A549 (cell line): Measurements from ENCODE around the gene TOMM40L. TPM values are rescaled to one million over a fixed set of nuclear protein-coding genes. Genes with fewer than 3 reads are reported as not detected.

Source experiments
- ATAC-seq, 2 experiments: fragments of 200-7000 bp in 1 of 2; fragments of >200 bp in 1 of 2; cut with Nextera tagmentation in 1 of 2; cut with Tn5 transposase in 1 of 2; 3 replicates each; pipeline versions ENCODE4 v1.8.0 to v1.9.1; 2018 to 2020; ENCODE audit warnings: mild to moderate bottlenecking in 1 of 2, moderate library complexity in 1 of 2
- CTCF ChIA-PET: fragments of 300-600 bp; sonication (Branson Sonifier 250); formaldehyde crosslinking; extraction: SDS; loops from one replicate; lab custom pipeline; 2021; ENCODE audit warnings: antibody characterized with exemption, inconsistent platforms; lab: Yijun Ruan, JAX
- POLR2A ChIA-PET: fragments of 350-600 bp; formaldehyde crosslinking; extraction: SDS; loops from one replicate; lab custom pipeline; 2021; ENCODE audit warnings: antibody characterized with exemption, inconsistent platforms; lab: Yijun Ruan, JAX
- DNase-seq, 2 experiments: peaks; one replicate each; pipeline versions ENCODE4 v3.0.0 to v3.0.0-alpha.2; 2011 to 2016; ENCODE audit warnings: low read depth in 1 of 2, low spot score in 1 of 2
- FAIRE-seq: peaks from 2 replicates; lab custom pipeline; 2011; peaks lifted over from hg19 to GRCh38; lab: Jason Lieb, UNC
- H3K27ac ChIP-seq, 2 experiments: fragments of >200 bp; sonication (Bioruptor Twin); formaldehyde crosslinking; 3 replicates each; pipeline ENCODE4 v1.5.1; 2016 to 2017
- H3K4me1 ChIP-seq: fragments of >200 bp; sonication (Bioruptor Twin); formaldehyde crosslinking; 3 replicates; pipeline ENCODE4 v1.6.1; 2016
- H3K4me2 ChIP-seq: fragments of >200 bp; sonication (Bioruptor Twin); formaldehyde crosslinking; 3 replicates; pipeline ENCODE4 v1.6.1; 2016
- H3K4me3 ChIP-seq: fragments of >200 bp; sonication (Bioruptor Twin); formaldehyde crosslinking; 3 replicates; pipeline ENCODE4 v1.5.1; 2016
- H3K9me3 ChIP-seq: fragments of >200 bp; sonication (Bioruptor Twin); formaldehyde crosslinking; 3 replicates; pipeline ENCODE4 v1.6.1; 2016
- EP300 ChIP-seq, 2 experiments: fragments of >200 bp; sonication (Bioruptor Twin); formaldehyde crosslinking; IDR thresholded peaks; 2 replicates in 1 of 2; 3 replicates in 1 of 2; pipeline ENCODE4 v1.6.1; 2016 to 2017
- ESRRA ChIP-seq: fragments of 150-350 bp; IDR thresholded peaks from 2 replicates; pipeline ENCODE4 v1.6.1; 2014; ENCODE audit warnings: mild to moderate bottlenecking, low read length, borderline replicate concordance
- FOSB ChIP-seq: fragments of 250-450 bp; sonication (Bioruptor Pico); IDR thresholded peaks from 2 replicates; pipeline ENCODE4 v1.5.0; 2020; ENCODE audit warnings: mild to moderate bottlenecking, moderate library complexity
- HDAC2 ChIP-seq: fragments of 200-600 bp; sonication (generic); IDR thresholded peaks from 2 replicates; pipeline ENCODE4 v1.6.1; 2016
- HMGXB4 ChIP-seq: fragments of 250-450 bp; sonication (Bioruptor Pico); IDR thresholded peaks from 2 replicates; pipeline ENCODE4 v1.5.0; 2021; ENCODE audit warnings: mild to moderate bottlenecking, moderate library complexity, borderline replicate concordance
- KDM1A ChIP-seq: fragments of 200-600 bp; sonication (generic); IDR thresholded peaks from 2 replicates; pipeline ENCODE4 v1.6.1; 2016; ENCODE audit warnings: low read depth, mild to moderate bottlenecking
- NR3C1 ChIP-seq: fragments of >200 bp; sonication (Bioruptor Twin); formaldehyde crosslinking; IDR thresholded peaks from 3 replicates; pipeline ENCODE4 v1.6.1; 2017
- PBX3 ChIP-seq: IDR thresholded peaks from 2 replicates; pipeline ENCODE4 v1.6.1; 2012
- PHF8 ChIP-seq: fragments of 200-600 bp; sonication (generic); IDR thresholded peaks from 2 replicates; pipeline ENCODE4 v1.6.1; 2016; ENCODE audit warnings: low read depth, mild to moderate bottlenecking, antibody characterized with exemption, moderate library complexity, borderline replicate concordance
- REST ChIP-seq: fragments of 200-600 bp; sonication (generic); IDR thresholded peaks from 2 replicates; pipeline ENCODE4 v1.6.1; 2016; ENCODE audit warnings: antibody characterized with exemption, mild to moderate bottlenecking, moderate library complexity
- SMC3 ChIP-seq: fragments of >200 bp; sonication (Bioruptor Twin); formaldehyde crosslinking; IDR thresholded peaks from 3 replicates; pipeline ENCODE4 v1.6.1; 2018; ENCODE audit warnings: inconsistent platforms
- ZNF302 ChIP-seq: fragments of 250-450 bp; sonication (Bioruptor Pico); IDR thresholded peaks from 2 replicates; pipeline ENCODE4 v1.9.0; 2021; ENCODE audit warnings: inconsistent platforms, mild to moderate bottlenecking, moderate library complexity
- WGBS: methylation state at CpG from one replicate; pipeline ENCODE4 v1.1.6; 2017; ENCODE audit errors: missing lambda C conversion rate; 5-methylcytosine and 5-hydroxymethylcytosine counted together
- polyA plus RNA-seq, 4 experiments: library from polyadenylated mRNA; depleted of rRNA in 3 of 4; stranded (reverse); fragments of >200 nt; fragmentation: RNase III in 1 of 4; extraction: RNeasy Plus Mini Kit Qiagen cat#74134 plus additional on column Dnase treatment in 1 of 4; gene quantifications; 2 replicates in 3 of 4; 3 replicates in 1 of 4; pipeline ENCODE4 v1.2.3, GENCODE V29; 2011 to 2017
- TF ChIP-seq, protein P1 (sequence below): IDR thresholded peaks from 2 replicates; pipeline ENCODE4 v1.6.1; 2012; ENCODE audit warnings: low read depth, borderline replicate concordance
- TF ChIP-seq, protein P2 (sequence below): fragments of 250-450 bp; sonication (Bioruptor Pico); IDR thresholded peaks from 2 replicates; pipeline ENCODE4 v1.5.0; 2020; ENCODE audit warnings: low read depth, mild to moderate bottlenecking, moderate library complexity

TOMM40L gene
- polyA plus RNA-seq, 2 of the 4 experiments (the other 2 are of a cell fraction), result 6.3 to 10.2 TPM

DNA sequence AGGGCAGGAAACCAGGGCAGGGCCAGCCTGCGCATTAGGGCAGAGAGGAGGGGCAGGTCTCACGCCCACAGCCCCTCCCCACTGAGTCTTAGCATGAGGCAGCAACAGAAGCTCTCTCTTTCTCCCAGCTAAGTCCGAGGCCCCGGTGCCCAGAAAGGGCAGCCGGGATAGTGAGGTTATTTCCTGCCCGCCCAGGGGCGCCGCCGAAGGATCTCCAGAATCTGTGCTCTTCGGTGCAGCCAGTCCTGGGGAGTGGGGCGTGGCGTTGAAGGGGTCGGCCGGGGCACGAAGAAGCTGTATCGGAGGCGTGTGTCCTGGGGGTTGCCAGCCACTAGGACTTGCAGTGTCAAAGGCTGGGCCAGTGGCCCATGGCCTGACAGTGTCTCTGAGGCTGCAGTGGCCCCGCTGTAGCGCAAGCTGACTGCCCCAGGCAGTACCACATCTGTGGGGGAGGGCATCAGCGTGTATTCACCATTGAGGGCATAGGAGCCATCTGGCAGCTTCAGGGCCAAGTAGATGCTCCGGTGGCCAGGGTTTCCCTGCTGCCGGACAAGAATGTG is 34.8 kb upstream of the TOMM40L start:
- H3K9me3 ChIP-seq, result no peaks in the 10 kb centered on the region
- no peaks in the 10 kb centered on the region for H3K4me1 ChIP-seq
- WGBS, result 83% methylated on average over 17 of the region's 22 CpGs
- no peak overlapping the region for H3K27ac ChIP-seq
- DNase-seq (no peak), ATAC-seq (no peak)
- H3K4me2 ChIP-seq, result no peak overlapping the region
- CTCF ChIA-PET, result interaction anchor here (0.7 to 7.8 kb wide), 21 partner anchors 10 to 198 kb away, joined by 3 to 93 read pairs (median 5); partner anchors contain the start of genes APOA2, B4GALT3, FCER1G and NDUFS2
- POLR2A ChIA-PET, result interaction anchor here (0.7 kb wide), 1 partner anchor 191 kb away, joined by 4 read pairs; no protein-coding TSS in a partner anchor
- H3K4me3 ChIP-seq, result no peak overlapping the region
- no peak for TF ChIP-seq NR3C1
- TF ChIP-seq, protein P1, sequence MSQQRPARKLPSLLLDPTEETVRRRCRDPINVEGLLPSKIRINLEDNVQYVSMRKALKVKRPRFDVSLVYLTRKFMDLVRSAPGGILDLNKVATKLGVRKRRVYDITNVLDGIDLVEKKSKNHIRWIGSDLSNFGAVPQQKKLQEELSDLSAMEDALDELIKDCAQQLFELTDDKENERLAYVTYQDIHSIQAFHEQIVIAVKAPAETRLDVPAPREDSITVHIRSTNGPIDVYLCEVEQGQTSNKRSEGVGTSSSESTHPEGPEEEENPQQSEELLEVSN, result no peak
- no peak for TF ChIP-seq PBX3
- TF ChIP-seq, all 56 proteins: peak for 0
- FAIRE-seq, result no peak

DNA sequence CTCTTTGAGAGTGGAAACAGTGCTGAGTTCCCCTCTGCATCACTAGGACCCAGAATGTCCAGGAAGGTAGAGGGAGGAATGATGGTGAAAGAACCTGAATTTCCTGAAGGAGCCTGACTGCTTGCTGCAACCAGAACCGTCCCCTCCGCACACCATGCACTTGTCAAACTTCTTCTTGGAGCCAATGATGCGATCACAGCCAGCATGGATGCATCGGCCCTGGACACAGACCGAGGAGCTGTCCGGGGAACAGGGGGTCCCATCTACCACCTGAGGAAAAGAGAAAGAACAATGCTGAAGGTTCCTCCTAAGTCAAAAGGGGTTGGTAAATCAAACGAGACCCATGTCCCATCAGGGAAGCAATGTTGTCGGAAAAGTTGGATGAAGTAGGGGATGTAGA is 33.9 kb upstream of the TOMM40L start:
- Histone ChIP-seq H3K4me2 (no peak overlapping the region), H3K4me3 (no peak overlapping the region), H3K9me3 (no peaks in the 10 kb centered on the region), H3K4me1 (no peaks in the 10 kb centered on the region), H3K27ac (no peak overlapping the region)
- ChIA-PET CTCF (interaction anchor here (0.6 to 7.8 kb wide), 29 partner anchors 11 to 196 kb away, joined by 3 to 93 read pairs (median 5); partner anchors contain the start of genes APOA2, CFAP126, FCER1G and NDUFS2), POLR2A (no interaction called here)
- FAIRE-seq (no peak), DNase-seq (no peak), ATAC-seq (no peak)
- TF ChIP-seq ESRRA, result no peak
- no peak for TF ChIP-seq PHF8
- TF ChIP-seq REST, result no peak
- no peak for TF ChIP-seq HMGXB4 (CRISPR knock-in tag)
- TF ChIP-seq EP300 (IDR thresholded peaks at IDR 0.05), result no peak
- no peak for TF ChIP-seq ZNF302 (CRISPR knock-in tag)
- TF ChIP-seq SMC3, result no peak
- TF ChIP-seq FOSB (CRISPR knock-in tag), result no peak
- no peak for TF ChIP-seq HDAC2
- TF ChIP-seq, protein P2, sequence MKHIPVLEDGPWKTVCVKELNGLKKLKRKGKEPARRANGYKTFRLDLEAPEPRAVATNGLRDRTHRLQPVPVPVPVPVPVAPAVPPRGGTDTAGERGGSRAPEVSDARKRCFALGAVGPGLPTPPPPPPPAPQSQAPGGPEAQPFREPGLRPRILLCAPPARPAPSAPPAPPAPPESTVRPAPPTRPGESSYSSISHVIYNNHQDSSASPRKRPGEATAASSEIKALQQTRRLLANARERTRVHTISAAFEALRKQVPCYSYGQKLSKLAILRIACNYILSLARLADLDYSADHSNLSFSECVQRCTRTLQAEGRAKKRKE (CRISPR knock-in tag), result no peak
- no peak for TF ChIP-seq KDM1A
- WGBS, result 25% methylated on average over 8 of the region's 8 CpGs
